ENCODE data around the gene FRY. TPM values are rescaled to one million over a fixed set of nuclear protein-coding genes. Genes with fewer than 3 reads are reported as not detected.

FRY gene
- total and polyA plus RNA-seq, 2 donors (not counting 1 experiment from before 2014, with no cell fraction given): 2.3 to 6.3 TPM

GRCh38 chr13:32334671-32335070 lies 303.1 kb downstream of the FRY start:
- Histone ChIP-seq H3K27me3 (replicated peaks in 1 of 4; ENCODE audit: control extremely low read depth in 1 of 4, control insufficient read depth in 3 of 4, insufficient read depth in 4 of 4, low read length in 3 of 4) (no peaks in the 10 kb centered on the region), H3K9ac (ENCODE audit: low read length) (no peak overlapping the region), H2AFZ (ENCODE audit: insufficient read depth, low read depth, low read length, poor library complexity, severe bottlenecking) (no peak overlapping the region), H3K79me2 (ENCODE audit: control insufficient read depth, insufficient read depth, low read length) (no peaks in the 10 kb centered on the region), H3K4me1 (ENCODE audit: control insufficient read depth in 2 of 2, insufficient read depth in 2 of 2, low read length in 2 of 2) (no peaks in the 10 kb centered on the region), H3K27ac (ENCODE audit: low read length in 2 of 2) (no peak overlapping the region), H3K9me3 (ENCODE audit: control extremely low read depth in 1 of 3, control insufficient read depth in 2 of 3, insufficient read depth in 1 of 3, low read length in 2 of 3) (peaks cover 0 to 2% (median 0%) of the 10 kb centered on the region in 3 donors), H4K20me1 (ENCODE audit: control insufficient read depth, insufficient read depth, low read length, poor library complexity, severe bottlenecking) (no peaks in the 10 kb centered on the region), H3K4me2 (replicated peaks; ENCODE audit: low read depth, low read length, poor library complexity, severe bottlenecking) (no peak overlapping the region), H3K36me3 (replicated peaks in 1 of 2; ENCODE audit: control extremely low read depth in 1 of 2, control insufficient read depth in 1 of 2, extremely low read depth in 1 of 2, insufficient read depth in 2 of 2, low read length in 1 of 2) (peaks cover 0 to 7% of the 10 kb centered on the region in 2 experiments), H3K4me3 (ENCODE audit: control extremely low read depth in 1 of 5, extremely low read depth in 1 of 5, insufficient read depth in 1 of 5, low read depth in 2 of 5, low read length in 4 of 5) (no peak overlapping the region)
- DNase-seq (no peak), ATAC-seq (ENCODE audit: low read depth) (no peak)
- ChIA-PET POLR2A (interaction anchor here (0.6 kb wide), 1 partner anchor 220 kb away, joined by 6 read pairs; no protein-coding TSS in a partner anchor), CTCF (interaction anchor here (1.0 kb wide), 1 partner anchor 11 kb away, joined by 4 read pairs; no protein-coding TSS in a partner anchor)
- H3K9me3 Mint-ChIP-seq (ENCODE audit: insufficient read depth): no peaks in the 10 kb centered on the region
- H3K4me3 Mint-ChIP-seq: no peak overlapping the region
- intact Hi-C loops (cut with micrococcal nuclease): no loop called here
- no peak for TF ChIP-seq EZH2 (IDR thresholded peaks at IDR 0.05; ENCODE audit: borderline replicate concordance, insufficient read depth, low read depth, low read length, poor library complexity, severe bottlenecking)
- TF ChIP-seq, protein P1, sequence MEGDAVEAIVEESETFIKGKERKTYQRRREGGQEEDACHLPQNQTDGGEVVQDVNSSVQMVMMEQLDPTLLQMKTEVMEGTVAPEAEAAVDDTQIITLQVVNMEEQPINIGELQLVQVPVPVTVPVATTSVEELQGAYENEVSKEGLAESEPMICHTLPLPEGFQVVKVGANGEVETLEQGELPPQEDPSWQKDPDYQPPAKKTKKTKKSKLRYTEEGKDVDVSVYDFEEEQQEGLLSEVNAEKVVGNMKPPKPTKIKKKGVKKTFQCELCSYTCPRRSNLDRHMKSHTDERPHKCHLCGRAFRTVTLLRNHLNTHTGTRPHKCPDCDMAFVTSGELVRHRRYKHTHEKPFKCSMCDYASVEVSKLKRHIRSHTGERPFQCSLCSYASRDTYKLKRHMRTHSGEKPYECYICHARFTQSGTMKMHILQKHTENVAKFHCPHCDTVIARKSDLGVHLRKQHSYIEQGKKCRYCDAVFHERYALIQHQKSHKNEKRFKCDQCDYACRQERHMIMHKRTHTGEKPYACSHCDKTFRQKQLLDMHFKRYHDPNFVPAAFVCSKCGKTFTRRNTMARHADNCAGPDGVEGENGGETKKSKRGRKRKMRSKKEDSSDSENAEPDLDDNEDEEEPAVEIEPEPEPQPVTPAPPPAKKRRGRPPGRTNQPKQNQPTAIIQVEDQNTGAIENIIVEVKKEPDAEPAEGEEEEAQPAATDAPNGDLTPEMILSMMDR (IDR thresholded peaks at IDR 0.05): no peak
- no peaks in the 10 kb centered on the region for H3K27me3 Mint-ChIP-seq
- no peak overlapping the region for H3K27ac Mint-ChIP-seq
- no peaks in the 10 kb centered on the region for H3K4me1 Mint-ChIP-seq
- WGBS (ENCODE audit: insufficient coverage): no CpG with 5 or more reads among the region's 2 CpGs

- Histone ChIP-seq H3K9ac (ENCODE audit: low read length) (no peak overlapping the region), H3K79me2 (ENCODE audit: control insufficient read depth, insufficient read depth, low read length) (no peaks in the 10 kb centered on the region), H4K20me1 (ENCODE audit: control insufficient read depth, insufficient read depth, low read length, poor library complexity, severe bottlenecking) (no peaks in the 10 kb centered on the region), H2AFZ (ENCODE audit: insufficient read depth, low read depth, low read length, poor library complexity, severe bottlenecking) (no peak overlapping the region), H3K36me3 (replicated peaks in 1 of 2; ENCODE audit: control extremely low read depth in 1 of 2, control insufficient read depth in 1 of 2, extremely low read depth in 1 of 2, insufficient read depth in 2 of 2, low read length in 1 of 2) (peaks cover 0 to 7% of the 10 kb centered on the region in 2 experiments), H3K4me2 (replicated peaks; ENCODE audit: low read depth, low read length, poor library complexity, severe bottlenecking) (no peak overlapping the region), H3K4me3 (ENCODE audit: control extremely low read depth in 1 of 5, extremely low read depth in 1 of 5, insufficient read depth in 1 of 5, low read depth in 2 of 5, low read length in 4 of 5) (no peak overlapping the region), H3K27me3 (replicated peaks in 1 of 4; ENCODE audit: control extremely low read depth in 1 of 4, control insufficient read depth in 3 of 4, insufficient read depth in 4 of 4, low read length in 3 of 4) (no peaks in the 10 kb centered on the region), H3K27ac (ENCODE audit: low read length in 2 of 2) (no peak overlapping the region), H3K9me3 (ENCODE audit: control extremely low read depth in 1 of 3, control insufficient read depth in 2 of 3, insufficient read depth in 1 of 3, low read length in 2 of 3) (peaks cover 0 to 2% (median 0%) of the 10 kb centered on the region in 3 donors), H3K4me1 (ENCODE audit: control insufficient read depth in 2 of 2, insufficient read depth in 2 of 2, low read length in 2 of 2) (no peaks in the 10 kb centered on the region)
- intact Hi-C loops (cut with micrococcal nuclease): no loop called here
- H3K4me1 Mint-ChIP-seq: peaks cover 2% of the 10 kb centered on the region
- no peaks in the 10 kb centered on the region for H3K27me3 Mint-ChIP-seq
- WGBS (ENCODE audit: insufficient coverage): no CpG with 5 or more reads among the region's 3 CpGs
- ATAC-seq (ENCODE audit: low read depth): no peak
- H3K27ac Mint-ChIP-seq: no peak overlapping the region
- no peak overlapping the region for H3K4me3 Mint-ChIP-seq
- ChIA-PET CTCF (interaction anchor here (0.8 kb wide), 1 partner anchor 894 kb away, joined by 3 read pairs; no protein-coding TSS in a partner anchor), POLR2A (no interaction called here)
- TF ChIP-seq, protein P1 (IDR thresholded peaks at IDR 0.05): no peak
- no peak for TF ChIP-seq EZH2 (IDR thresholded peaks at IDR 0.05; ENCODE audit: borderline replicate concordance, insufficient read depth, low read depth, low read length, poor library complexity, severe bottlenecking)
- no peaks in the 10 kb centered on the region for H3K9me3 Mint-ChIP-seq (ENCODE audit: insufficient read depth)
- no peak for DNase-seq
These were observed 309.3 kb downstream of the FRY start for GRCh38 chr13:32340914-32341313.

All from B cell (primary cell).